Islet of Langerhans (tissue), 1 donor: ENCODE measurements around the gene OXCT2.

ENCODE experiments used
- FAIRE-seq: peaks from one replicate; lab custom pipeline; 2011; peaks lifted over from hg19 to GRCh38; lab: Jason Lieb, UNC

OXCT2 gene

GRCh38 chr1:39733161-39733560, 38.0 kb downstream of the OXCT2 start:
- peak; percentile 66 for FAIRE-seq

GRCh38 chr1:39732730-39733129, 38.4 kb downstream of the OXCT2 start:
- FAIRE-seq = no peak

DNA sequence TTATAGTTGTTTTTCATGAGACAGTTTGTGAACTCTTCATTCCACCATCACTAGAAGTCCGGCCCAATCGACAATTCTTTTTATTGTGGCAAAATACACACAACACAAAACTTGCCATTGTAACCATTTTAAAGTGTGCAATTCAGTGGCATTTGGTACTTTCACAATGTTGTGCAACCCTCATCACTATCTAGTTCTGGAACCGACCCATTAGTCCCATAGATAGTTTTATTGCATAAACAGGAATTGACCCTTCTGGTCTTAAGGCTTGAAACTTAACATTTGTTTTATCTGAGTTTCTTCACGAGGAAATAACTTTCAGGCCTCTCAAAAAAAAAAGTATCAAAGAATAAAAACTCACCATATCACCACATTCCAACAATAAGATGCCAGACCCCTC, 41.3 kb downstream of the OXCT2 start:
- FAIRE-seq = no peak

DNA sequence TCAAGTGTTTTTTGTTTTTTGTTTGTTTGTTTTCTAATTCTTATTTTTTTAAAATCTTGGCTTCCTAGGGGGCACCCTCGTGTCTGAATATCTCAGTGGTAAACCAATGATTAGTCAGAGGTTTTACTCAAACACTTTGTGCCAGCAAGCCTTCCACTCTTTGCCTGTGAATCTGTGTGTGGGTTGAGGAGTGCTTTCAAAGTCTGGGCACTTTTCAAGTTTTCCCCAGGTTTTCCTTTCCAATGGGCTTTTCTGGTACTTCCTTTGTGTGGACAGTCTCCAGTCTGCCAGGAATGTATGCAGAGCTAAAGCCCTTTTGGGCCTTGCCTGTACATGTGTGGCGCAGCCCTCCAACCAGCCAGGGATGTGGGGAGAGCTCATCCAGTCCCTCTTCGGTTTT, 42.1 kb downstream of the OXCT2 start:
- no peak for FAIRE-seq

GRCh38 chr1:39727932-39728317, 43.2 kb downstream of the OXCT2 start:
- FAIRE-seq = no peak

DNA sequence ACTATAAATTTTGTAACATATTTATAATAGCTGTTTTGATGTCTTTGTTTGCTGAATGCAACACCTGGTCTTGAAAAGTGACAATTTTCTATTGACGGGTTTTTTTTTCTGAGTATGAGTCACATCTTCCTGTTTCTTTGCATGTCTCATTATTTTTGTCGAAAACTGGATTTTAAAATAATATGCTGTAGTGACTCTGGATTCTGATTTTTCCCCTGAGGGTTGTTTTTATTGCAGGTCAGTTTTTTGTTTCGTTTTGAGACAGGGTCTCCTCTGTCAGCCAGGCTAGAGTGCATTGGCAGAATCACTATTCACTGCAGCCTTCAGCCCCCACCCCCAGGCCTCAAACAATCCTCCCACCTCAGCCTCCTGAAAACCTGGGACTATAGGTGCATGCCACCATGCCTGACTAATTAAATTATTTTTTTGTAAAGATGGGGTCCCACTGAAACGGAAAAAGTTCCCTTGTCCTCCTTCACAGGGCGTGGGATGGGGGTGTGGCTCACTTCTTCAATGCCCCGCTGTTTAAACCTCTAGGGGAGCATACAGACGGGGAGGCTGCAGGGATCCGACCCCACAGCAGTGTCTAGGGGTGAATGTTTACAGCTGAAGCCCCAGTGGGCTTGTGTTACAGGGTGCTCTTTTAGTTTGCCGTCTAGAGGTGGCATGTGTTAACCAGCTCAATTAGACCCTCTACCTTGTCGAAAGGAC, 43.8 kb downstream of the OXCT2 start:
- FAIRE-seq = no peak

DNA sequence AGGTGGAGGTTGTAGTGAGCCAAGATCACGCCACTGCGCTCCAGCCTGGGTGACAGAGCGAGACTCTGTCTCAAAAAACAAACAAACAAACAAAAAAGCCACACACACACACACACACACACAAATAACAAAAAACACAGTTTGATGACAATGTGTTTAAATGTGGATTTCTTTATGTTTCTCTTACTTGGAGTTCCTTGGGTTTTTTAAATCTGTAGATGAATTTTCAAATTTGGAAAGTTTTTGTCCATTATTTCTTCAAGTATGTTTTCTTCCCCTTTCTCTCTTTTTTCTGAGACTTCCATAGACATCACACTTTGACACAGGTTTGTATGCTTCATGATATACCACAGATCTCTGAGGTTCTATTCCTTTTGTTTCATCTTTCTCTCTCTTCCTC, 44.5 kb downstream of the OXCT2 start:
- FAIRE-seq = no peak

- FAIRE-seq = no peak
Measured at GRCh38 chr1:39722495-39722894, 48.7 kb downstream of the OXCT2 start.

DNA sequence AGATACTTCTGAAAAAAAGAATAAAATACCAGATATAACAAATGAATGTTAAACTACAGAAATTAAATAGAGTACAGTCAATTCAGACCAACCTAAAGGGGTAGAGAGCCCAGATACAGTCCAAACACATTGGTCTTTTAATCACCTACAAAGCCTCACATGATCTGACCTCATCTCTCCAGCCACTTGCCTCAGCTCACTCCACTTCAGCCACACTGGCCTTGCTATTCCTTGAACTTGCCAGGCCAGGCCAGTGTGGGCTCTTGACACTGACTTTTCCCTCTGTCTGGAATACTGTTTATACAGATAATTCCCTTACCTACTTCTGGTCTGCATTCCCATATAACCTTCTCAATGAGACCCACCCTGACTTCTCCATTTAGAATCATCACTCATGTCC, 49.5 kb downstream of the OXCT2 start:
- FAIRE-seq = no peak

DNA sequence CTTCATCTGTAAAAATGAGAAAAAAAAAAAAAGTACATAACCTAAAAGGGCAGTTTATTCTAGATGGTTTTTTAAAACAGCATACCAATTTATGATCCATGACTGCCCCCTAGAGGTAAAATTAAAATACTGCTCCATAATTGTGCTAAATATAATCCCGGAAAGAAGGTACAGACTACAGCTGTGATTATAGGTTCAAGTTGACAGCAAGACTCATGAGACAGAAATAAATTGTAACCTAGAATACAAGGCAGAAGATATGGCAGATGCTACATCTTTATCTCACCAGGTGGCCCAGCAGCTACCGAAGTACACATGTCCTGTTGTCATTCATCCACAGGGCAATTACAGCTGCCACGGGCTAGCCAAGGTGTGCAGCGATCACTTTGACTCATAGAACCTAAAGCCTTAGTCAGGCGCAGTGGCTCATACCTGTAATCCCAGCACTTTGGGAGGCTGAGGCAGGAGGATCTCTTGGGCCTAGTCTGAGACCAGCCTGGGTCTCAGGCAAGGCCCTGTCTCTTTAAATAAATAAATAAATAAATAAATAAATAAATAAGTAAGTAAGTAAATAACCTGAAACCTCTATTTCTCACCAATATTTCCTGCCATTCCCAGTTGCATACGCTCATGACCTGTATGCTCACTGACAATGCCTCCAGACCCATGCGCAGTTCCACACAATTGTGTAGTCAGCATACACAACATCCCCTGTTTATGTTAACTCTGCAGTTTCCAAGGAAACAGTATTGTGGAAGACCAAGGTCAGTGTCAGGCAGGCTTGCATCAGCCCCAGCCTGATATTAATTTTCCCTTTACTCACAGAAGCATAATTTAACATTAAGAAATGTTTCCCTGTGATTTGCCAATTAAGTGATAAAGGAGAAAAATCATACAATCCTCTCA, 50.8 kb downstream of the OXCT2 start:
- FAIRE-seq = peak; percentile 100
